H1 (cell line): ENCODE data around the gene SAMMSON. TPM values are rescaled to one million over a fixed set of nuclear protein-coding genes. Genes with fewer than 3 reads are reported as not detected.

Experiments
- CTCF ChIA-PET: fragments of 300-600 bp; sonication (Branson Sonifier 250); formaldehyde crosslinking; loops from one replicate; lab custom pipeline; 2021; ENCODE audit not compliant: partially characterized antibody; lab: Charles Lee
- POLR2A ChIA-PET: fragments of 300-600 bp; sonication (Branson Sonifier 250); formaldehyde crosslinking; loops from one replicate; lab custom pipeline; 2021; ENCODE audit warnings: inconsistent platforms; ENCODE audit not compliant: partially characterized antibody; lab: Charles Lee
- DNase-seq, 2 experiments: peaks; one replicate each; pipeline versions ENCODE4 v3.0.0 to v3.0.0-alpha.2; 2010 to 2022; ENCODE audit warnings: low spot score in 2 of 2, low read depth in 1 of 2, mixed read lengths in 1 of 2
- FAIRE-seq: peaks from 2 replicates; lab custom pipeline; 2011; peaks lifted over from hg19 to GRCh38; lab: Jason Lieb, UNC
- H2AFZ ChIP-seq: 2 replicates; pipeline ENCODE4 v1.8.1; 2012; ENCODE audit warnings: low read length, inconsistent platforms
- H2AK5ac ChIP-seq: 2 replicates; pipeline ENCODE4 v1.6.1; 2013; ENCODE audit warnings: low read depth, low read length
- H2BK120ac ChIP-seq: replicated peaks from 2 replicates; pipeline ENCODE3; 2013; ENCODE audit warnings: low read depth, low read length, inconsistent platforms
- H2BK12ac ChIP-seq: 2 replicates; pipeline ENCODE4 v1.6.1; 2013; ENCODE audit warnings: low read depth, low read length
- H2BK15ac ChIP-seq: 2 replicates; pipeline ENCODE4 v1.6.1; 2013; ENCODE audit warnings: low read length
- H2BK20ac ChIP-seq: 2 replicates; pipeline ENCODE4 v1.6.1; 2013; ENCODE audit warnings: low read length
- H2BK5ac ChIP-seq: 2 replicates; pipeline ENCODE4 v1.6.1; 2013; ENCODE audit warnings: low read depth, low read length
- H3K14ac ChIP-seq: 2 replicates; pipeline ENCODE4 v1.6.1; 2013; ENCODE audit warnings: inconsistent platforms; ENCODE audit not compliant: insufficient read length
- H3K18ac ChIP-seq: 2 replicates; pipeline ENCODE4 v1.6.1; 2013; ENCODE audit warnings: low read length; ENCODE audit errors: extremely low read depth
- H3K23ac ChIP-seq: 2 replicates; pipeline ENCODE4 v1.6.1; 2013; ENCODE audit warnings: inconsistent platforms; ENCODE audit not compliant: insufficient read length
- H3K23me2 ChIP-seq: 2 replicates; pipeline ENCODE4 v1.6.1; 2013; ENCODE audit warnings: low read depth, low read length
- H3K27ac ChIP-seq: 2 replicates; pipeline ENCODE4 v1.6.1; 2011; ENCODE audit warnings: low read depth, low read length, inconsistent platforms
- H3K27me3 ChIP-seq, 4 experiments: replicated peaks in 1 of 4; 1 replicate in 1 of 4; 2 replicates in 3 of 4; pipeline versions ENCODE4 v1.6.1 to v1.8.1; 2011 to 2013; ENCODE audit warnings: low read length in 3 of 4, mild to moderate bottlenecking in 3 of 4, inconsistent platforms in 2 of 4, mixed read lengths in 2 of 4, moderate library complexity in 1 of 4; ENCODE audit not compliant: control insufficient read depth in 3 of 4, insufficient read depth in 3 of 4; ENCODE audit errors: extremely low read depth in 1 of 4
- H3K36me3 ChIP-seq, 4 experiments: 2 replicates each; pipeline versions ENCODE4 v1.6.1 to v1.8.1; 2011 to 2013; ENCODE audit warnings: mild to moderate bottlenecking in 4 of 4, low read length in 3 of 4, moderate library complexity in 2 of 4, control low read depth in 1 of 4, inconsistent platforms in 1 of 4; ENCODE audit not compliant: insufficient read depth in 4 of 4, control insufficient read depth in 2 of 4
- H3K4ac ChIP-seq: replicated peaks from 2 replicates; pipeline ENCODE3; 2013; ENCODE audit warnings: low read length, low read depth, mixed read lengths, inconsistent platforms; ENCODE audit not compliant: insufficient read length
- H3K4me1 ChIP-seq, 4 experiments: replicated peaks in 1 of 4; 1 replicate in 1 of 4; 2 replicates in 3 of 4; pipeline versions ENCODE4 v1.6.1 to v1.8.1; 2011 to 2013; ENCODE audit warnings: low read length in 3 of 4, inconsistent platforms in 2 of 4, mixed read lengths in 1 of 4; ENCODE audit not compliant: insufficient read depth in 4 of 4, control insufficient read depth in 3 of 4
- H3K4me2 ChIP-seq, 2 experiments: 2 replicates each; pipeline versions ENCODE4 v1.6.1 to v1.8.1; 2011 to 2013; ENCODE audit warnings: low read depth in 2 of 2, low read length in 2 of 2, control low read depth in 1 of 2, inconsistent platforms in 1 of 2, mild to moderate bottlenecking in 1 of 2; ENCODE audit not compliant: insufficient read depth in 1 of 2
- H3K4me3 ChIP-seq, 4 experiments: fragments of 200-600, 300-600 bp in 1 of 4; sonication (generic), shearing (Covaris generic), sonication (Bioruptor Twin) in 1 of 4; 2 replicates each; pipeline versions ENCODE4 v1.5.1 to v1.8.1; 2011 to 2016; ENCODE audit warnings: low read length in 4 of 4, low read depth in 3 of 4, control low read depth in 2 of 4, inconsistent platforms in 2 of 4, mild to moderate bottlenecking in 2 of 4, mixed read lengths in 1 of 4, moderate library complexity in 1 of 4; ENCODE audit not compliant: insufficient read depth in 2 of 4; ENCODE audit errors: extremely low read depth in 1 of 4
- H3K56ac ChIP-seq: replicated peaks from 2 replicates; pipeline ENCODE3; 2013; ENCODE audit warnings: low read depth, mild to moderate bottlenecking, mixed read lengths, low read length, inconsistent platforms; ENCODE audit not compliant: insufficient read length
- H3K79me1 ChIP-seq: 2 replicates; pipeline ENCODE4 v1.6.1; 2013; ENCODE audit warnings: low read depth, low read length, control low read depth
- H3K79me2 ChIP-seq, 2 experiments: 2 replicates each; pipeline versions ENCODE4 v1.6.1 to v1.8.1; 2012 to 2013; ENCODE audit warnings: low read length in 2 of 2, mild to moderate bottlenecking in 2 of 2, inconsistent platforms in 1 of 2; ENCODE audit not compliant: insufficient read depth in 2 of 2, control insufficient read depth in 1 of 2
- H3K9ac ChIP-seq, 4 experiments: replicated peaks in 1 of 4; 1 replicate in 1 of 4; 2 replicates in 3 of 4; pipeline versions ENCODE4 v1.6.1 to v1.8.1; 2011 to 2013; ENCODE audit warnings: low read depth in 3 of 4, low read length in 3 of 4, control low read depth in 2 of 4, mild to moderate bottlenecking in 2 of 4, moderate library complexity in 2 of 4, inconsistent platforms in 1 of 4; ENCODE audit errors: extremely low read depth in 1 of 4
- H3K9me3 ChIP-seq, 2 experiments: 2 replicates each; pipeline versions ENCODE4 v1.6.1 to v1.8.1; 2012 to 2013; ENCODE audit warnings: mild to moderate bottlenecking in 2 of 2, moderate library complexity in 2 of 2, control low read depth in 1 of 2, inconsistent platforms in 1 of 2, low read depth in 1 of 2, low read length in 1 of 2, mixed read lengths in 1 of 2; ENCODE audit not compliant: insufficient read depth in 2 of 2
- H4K20me1 ChIP-seq, 2 experiments: replicated peaks in 1 of 2; 2 replicates each; pipeline versions ENCODE3 to v1.8.1; 2011 to 2013; ENCODE audit warnings: inconsistent platforms in 2 of 2, low read length in 2 of 2, mild to moderate bottlenecking in 1 of 2; ENCODE audit not compliant: insufficient read depth in 2 of 2, control insufficient read depth in 1 of 2
- H4K5ac ChIP-seq: 2 replicates; pipeline ENCODE4 v1.6.1; 2013; ENCODE audit warnings: low read length, low read depth, mixed read lengths, inconsistent platforms; ENCODE audit not compliant: insufficient read length
- H4K8ac ChIP-seq: 2 replicates; pipeline ENCODE4 v1.8.0; 2013; ENCODE audit warnings: mild to moderate bottlenecking, moderate library complexity, low read length, inconsistent platforms; ENCODE audit not compliant: insufficient read depth; ENCODE audit errors: extremely low read depth
- H4K91ac ChIP-seq: replicated peaks from 2 replicates; pipeline ENCODE3; 2013; ENCODE audit warnings: low read length, mixed read lengths, inconsistent platforms; ENCODE audit not compliant: insufficient read length
- RAD21 ChIP-seq, 2 experiments: IDR thresholded peaks in 1 of 2; conservative IDR thresholded peaks in 1 of 2; 2 replicates each; pipeline ENCODE4 v1.6.1; 2011; ENCODE audit warnings: low read depth in 2 of 2, low read length in 2 of 2, improper control_type of control experiment in 1 of 2, inconsistent platforms in 1 of 2, mild to moderate bottlenecking in 1 of 2, moderate library complexity in 1 of 2
- SIN3A ChIP-seq, 2 experiments: IDR thresholded peaks in 1 of 2; conservative IDR thresholded peaks in 1 of 2; 2 replicates each; pipeline ENCODE4 v1.6.1; 2011 to 2012; ENCODE audit warnings: low read length in 2 of 2, improper control_type of control experiment in 1 of 2, low read depth in 1 of 2, mild to moderate bottlenecking in 1 of 2
- WGBS, 2 experiments: shearing (Covaris generic) in 1 of 2; methylation state at CpG; one replicate each; pipeline versions ENCODE4 v1.1.6 to v1.1.7; 2013 to 2015; ENCODE audit warnings: low lambda C conversion rate in 2 of 2, mixed read lengths in 2 of 2, inconsistent platforms in 1 of 2, low coverage in 1 of 2, missing lambda C conversion rate in 1 of 2; ENCODE audit not compliant: insufficient replicate concordance in 2 of 2, insufficient coverage in 1 of 2, insufficient read length in 1 of 2; ENCODE audit errors: extremely low coverage in 1 of 2, missing lambda C conversion rate in 1 of 2; 5-methylcytosine and 5-hydroxymethylcytosine counted together
- polyA plus RNA-seq, 7 experiments: library from polyadenylated mRNA; depleted of rRNA in 3 of 7; stranded (reverse) in 5 of 7; unstranded in 2 of 7; fragments of >200 nt in 5 of 7; fragments of 200-250 nt in 2 of 7; gene quantifications; 1 replicate in 5 of 7; 2 replicates in 1 of 7; 4 replicates in 1 of 7; pipeline versions ENCODE4 v1.2.1 to v1.2.3, GENCODE V29; 2011 to 2013; ENCODE audit warnings: missing spikeins in 2 of 7, mixed read lengths in 2 of 7
- total RNA-seq: library from RNA; stranded (reverse); fragmentation: NEBNext Ultra II Directional; extraction: Animal tissue kit (Norgen Biotek cat#: 25700); gene quantifications from 2 replicates; pipeline ENCODE4 v1.2.1, GENCODE V29; 2021
- TF ChIP-seq, protein P1 (sequence below), 3 experiments: IDR thresholded peaks; 1 replicate in 2 of 3; 2 replicates in 1 of 3; pipeline versions ENCODE4 v1.5.1 to v1.6.1; 2011; ENCODE audit warnings: low read length in 3 of 3, mild to moderate bottlenecking in 3 of 3, inconsistent platforms in 2 of 3, low read depth in 1 of 3, moderate library complexity in 1 of 3; ENCODE audit not compliant: insufficient read depth in 1 of 3; ENCODE audit errors: control extremely low read depth in 1 of 3

SAMMSON gene
- total and polyA plus RNA-seq, 2 of the 8 experiments (the other 6 are each of a cell fraction or from before 2014, with no cell fraction given), result not detected

DNA sequence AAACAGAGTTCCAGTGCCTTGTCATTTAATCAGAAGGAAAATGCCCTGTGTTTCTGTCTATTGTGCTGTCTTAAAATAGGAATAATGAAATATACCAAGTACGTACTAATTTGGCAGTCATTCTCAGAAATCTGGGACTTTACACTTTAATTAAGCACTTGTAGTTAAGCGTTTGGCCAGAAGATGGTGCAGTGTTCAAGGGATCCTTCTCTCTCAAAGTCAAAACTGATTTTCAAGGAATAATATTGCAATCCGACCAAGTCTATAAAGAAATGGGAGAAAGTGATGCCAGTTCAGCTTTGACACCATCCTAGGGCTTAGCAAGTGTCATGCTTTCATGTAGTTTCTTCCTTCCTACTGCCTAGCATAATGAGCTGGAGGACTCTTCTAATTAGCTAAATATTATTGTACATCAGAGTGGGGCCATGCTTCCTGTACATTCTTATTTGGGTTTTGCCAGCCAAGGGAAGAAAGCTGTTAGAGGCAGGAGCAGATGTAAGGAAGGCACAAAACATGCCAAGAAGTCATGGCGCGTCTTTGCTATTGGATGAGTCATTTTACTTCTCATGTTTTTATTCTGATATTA, 64.8 kb downstream of the SAMMSON start:
- TF ChIP-seq SIN3A (conservative IDR thresholded peaks at IDR 0.05 in 1 of 2, IDR thresholded peaks at IDR 0.05 in 1 of 2; ENCODE audit: low read depth in 1 of 2, low read length in 2 of 2) (no peak), RAD21 (IDR thresholded peaks at IDR 0.05 in 1 of 2, conservative IDR thresholded peaks at IDR 0.05 in 1 of 2; ENCODE audit: low read depth in 2 of 2, low read length in 2 of 2) (peak; percentile 83 to 85)
- TF ChIP-seq, protein P1, sequence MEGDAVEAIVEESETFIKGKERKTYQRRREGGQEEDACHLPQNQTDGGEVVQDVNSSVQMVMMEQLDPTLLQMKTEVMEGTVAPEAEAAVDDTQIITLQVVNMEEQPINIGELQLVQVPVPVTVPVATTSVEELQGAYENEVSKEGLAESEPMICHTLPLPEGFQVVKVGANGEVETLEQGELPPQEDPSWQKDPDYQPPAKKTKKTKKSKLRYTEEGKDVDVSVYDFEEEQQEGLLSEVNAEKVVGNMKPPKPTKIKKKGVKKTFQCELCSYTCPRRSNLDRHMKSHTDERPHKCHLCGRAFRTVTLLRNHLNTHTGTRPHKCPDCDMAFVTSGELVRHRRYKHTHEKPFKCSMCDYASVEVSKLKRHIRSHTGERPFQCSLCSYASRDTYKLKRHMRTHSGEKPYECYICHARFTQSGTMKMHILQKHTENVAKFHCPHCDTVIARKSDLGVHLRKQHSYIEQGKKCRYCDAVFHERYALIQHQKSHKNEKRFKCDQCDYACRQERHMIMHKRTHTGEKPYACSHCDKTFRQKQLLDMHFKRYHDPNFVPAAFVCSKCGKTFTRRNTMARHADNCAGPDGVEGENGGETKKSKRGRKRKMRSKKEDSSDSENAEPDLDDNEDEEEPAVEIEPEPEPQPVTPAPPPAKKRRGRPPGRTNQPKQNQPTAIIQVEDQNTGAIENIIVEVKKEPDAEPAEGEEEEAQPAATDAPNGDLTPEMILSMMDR (IDR thresholded peaks at IDR 0.05; ENCODE audit: control extremely low read depth in 1 of 3, insufficient read depth in 1 of 3, low read depth in 1 of 3, low read length in 3 of 3), result peak in 2 of 3 experiments; percentile 51 to 72; a peak in 2 of 4 replicates
- TF ChIP-seq, all 59 proteins: peak for 2
- no peak overlapping the region for H3K27ac ChIP-seq
- no peak overlapping the region for H3K4me3 ChIP-seq
- no peak overlapping the region for H3K9ac ChIP-seq
- no peak overlapping the region for H3K23ac ChIP-seq
- no peak overlapping the region for H2BK20ac ChIP-seq
- no peak overlapping the region for H3K4me2 ChIP-seq
- 56% methylated on average over 5 of the region's 5 CpGs; no CpG with 5 or more reads in 1 of the 2 experiments for WGBS, 2 experiments
- no peak overlapping the region for H2BK15ac ChIP-seq
- H2AK5ac ChIP-seq, result no peak overlapping the region
- DNase-seq (no peak), FAIRE-seq (peak; percentile 88)
- no peaks in the 10 kb centered on the region for H3K79me1 ChIP-seq
- H3K18ac ChIP-seq, result no peak overlapping the region
- H3K23me2 ChIP-seq, result no peaks in the 10 kb centered on the region
- no peak overlapping the region for H3K14ac ChIP-seq
- ChIA-PET CTCF (interaction anchor here (0.6 to 3.1 kb wide), 33 partner anchors 9 to 1287 kb away, joined by 3 to 16 read pairs (median 4); no protein-coding TSS in a partner anchor), POLR2A (no interaction called here)
- H3K4me1 ChIP-seq, result no peaks in the 10 kb centered on the region
- H3K9me3 ChIP-seq, result no peaks in the 10 kb centered on the region
- no peak overlapping the region for H2BK120ac ChIP-seq
- no peak overlapping the region for H2BK5ac ChIP-seq
- no peaks in the 10 kb centered on the region for H3K27me3 ChIP-seq
- no peaks in the 10 kb centered on the region for H3K79me2 ChIP-seq
- no peak overlapping the region for H4K5ac ChIP-seq
- no peak overlapping the region for H2AFZ ChIP-seq
- H4K8ac ChIP-seq, result no peak overlapping the region
- no peak overlapping the region for H3K56ac ChIP-seq
- no peak overlapping the region for H4K91ac ChIP-seq
- H4K20me1 ChIP-seq, result no peaks in the 10 kb centered on the region
- H3K36me3 ChIP-seq, result no peaks in the 10 kb centered on the region
- no peak overlapping the region for H3K4ac ChIP-seq
- no peak overlapping the region for H2BK12ac ChIP-seq
